VCaP (cell line): ENCODE data around the gene TRIM56.
"Not testable (repeated sequence)": the region's sequence is repeated elsewhere in the genome, so short reads cannot be mapped to it uniquely, and the experiment has no call there.

ENCODE experiments used
- H3K27ac ChIP-seq: fragments of 450-650 bp; 2 replicates; pipeline ENCODE4 v1.5.1; 2017
- CTCF ChIP-seq: fragments of 450-650 bp; conservative IDR thresholded peaks from 2 replicates; pipeline ENCODE4 v1.5.1; 2017; ENCODE audit warnings: mild to moderate bottlenecking, moderate library complexity

TRIM56 gene

GRCh38 chr7:101120315-101120714 lies 35.0 kb downstream of the TRIM56 start:
- H3K27ac ChIP-seq: no peak overlapping the region

GRCh38 chr7:101121631-101121990 lies 36.3 kb downstream of the TRIM56 start:
- not testable (repeated sequence) for H3K27ac ChIP-seq

More at GRCh38 chr7:101120315-101120714, 35.0 kb downstream of the TRIM56 start:
- no peak for TF ChIP-seq CTCF

GRCh38 chr7:101121991-101122932 lies 37.0 kb downstream of the TRIM56 start:
- no peak for TF ChIP-seq CTCF
- H3K27ac ChIP-seq: no peak overlapping the region

- TF ChIP-seq CTCF: no peak
- H3K27ac ChIP-seq: no peak overlapping the region
Measured at GRCh38 chr7:101122933-101123702, 37.8 kb downstream of the TRIM56 start.

GRCh38 chr7:101123703-101124068 lies 38.4 kb downstream of the TRIM56 start:
- no peak for TF ChIP-seq CTCF
- H3K27ac ChIP-seq: no peak overlapping the region

GRCh38 chr7:101124376-101125056 lies 39.2 kb downstream of the TRIM56 start:
- no peak for TF ChIP-seq CTCF
- peak overlapping the region; percentile 24; the same call in 1 of the 2 replicates for H3K27ac ChIP-seq

- no peak for TF ChIP-seq CTCF
- H3K27ac ChIP-seq: no peak overlapping the region
Measured at GRCh38 chr7:101125989-101126650, 40.8 kb downstream of the TRIM56 start.
